Stomach smooth muscle (tissue), 2 donors: ENCODE results near the gene PLEKHF1.

Experiments used
- H3K27ac ChIP-seq: one replicate; pipeline ENCODE4 v1.7.0; 2013; ENCODE audit warnings: mild to moderate bottlenecking, low read length, inconsistent platforms
- H3K27me3 ChIP-seq, 2 donors: one replicate each; pipeline ENCODE4 v1.7.0; 2013; ENCODE audit warnings: low read length in 2 of 2; ENCODE audit not compliant: insufficient read depth in 2 of 2, control insufficient read depth in 1 of 2
- H3K36me3 ChIP-seq, 2 donors: one replicate each; pipeline ENCODE4 v1.7.0; 2013; ENCODE audit warnings: low read length in 2 of 2; ENCODE audit not compliant: control insufficient read depth in 2 of 2, insufficient read depth in 2 of 2
- H3K4me1 ChIP-seq: one replicate; pipeline ENCODE4 v1.7.0; 2013; ENCODE audit warnings: low read length; ENCODE audit not compliant: control insufficient read depth, insufficient read depth
- H3K4me3 ChIP-seq, 2 donors: one replicate each; pipeline ENCODE4 v1.7.0; 2013; ENCODE audit warnings: low read length in 2 of 2
- H3K9ac ChIP-seq, 2 donors: one replicate each; pipeline ENCODE4 v1.7.0; 2013; ENCODE audit warnings: low read length in 2 of 2, mild to moderate bottlenecking in 1 of 2
- H3K9me3 ChIP-seq, 2 donors: one replicate each; pipeline ENCODE4 v1.7.0; 2013; ENCODE audit warnings: low read length in 2 of 2; ENCODE audit not compliant: control insufficient read depth in 2 of 2
- donor health status: healthy.
- donor health status: Pancreatic carcinoma.

PLEKHF1 gene

GRCh38 chr19:29651622-29652394 lies 13.5 kb upstream of the PLEKHF1 start:
- H3K36me3 ChIP-seq = no peaks in the 10 kb centered on the region
- H3K27me3 ChIP-seq = peaks cover 0 to 2% of the 10 kb centered on the region in 2 donors
- H3K9ac ChIP-seq = no peak overlapping the region
- H3K9me3 ChIP-seq = no peaks in the 10 kb centered on the region
- H3K4me1 ChIP-seq = no peaks in the 10 kb centered on the region
- H3K27ac ChIP-seq = no peak overlapping the region
- H3K4me3 ChIP-seq = no peak overlapping the region

DNA sequence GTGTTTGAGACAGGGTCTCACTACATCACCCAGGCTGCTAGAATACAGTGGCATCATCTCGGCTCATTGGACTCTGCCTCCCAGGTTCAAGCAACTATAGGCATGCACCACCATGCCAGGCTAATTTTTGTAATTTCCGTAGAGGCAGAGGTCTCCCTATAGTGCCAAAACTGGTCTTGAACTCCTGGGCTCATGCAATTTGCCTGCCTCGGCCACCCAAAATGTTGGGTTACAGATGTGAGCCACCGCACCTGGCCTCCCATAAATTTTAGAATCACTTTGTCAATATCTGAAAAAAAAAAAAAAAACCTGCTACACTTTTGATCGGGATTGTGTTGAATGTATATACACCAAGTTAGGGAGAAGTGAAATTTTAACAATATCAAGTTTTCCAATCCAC lies 11.9 kb upstream of the PLEKHF1 start:
- H3K4me1 ChIP-seq = peaks cover under 1% of the 10 kb centered on the region
- H3K27me3 ChIP-seq = peaks cover 0 to 2% of the 10 kb centered on the region in 2 donors
- no peaks in the 10 kb centered on the region for H3K9me3 ChIP-seq
- H3K9ac ChIP-seq = no peak overlapping the region
- no peaks in the 10 kb centered on the region for H3K36me3 ChIP-seq
- H3K27ac ChIP-seq = no peak overlapping the region
- H3K4me3 ChIP-seq = no peak overlapping the region

- H3K4me3 ChIP-seq = no peak overlapping the region
- H3K9me3 ChIP-seq = no peaks in the 10 kb centered on the region
- no peak overlapping the region for H3K27ac ChIP-seq
- no peak overlapping the region for H3K9ac ChIP-seq
- H3K4me1 ChIP-seq = peaks cover 2% of the 10 kb centered on the region
- H3K27me3 ChIP-seq = peaks cover 0 to 2% of the 10 kb centered on the region in 2 donors
- H3K36me3 ChIP-seq = no peaks in the 10 kb centered on the region
Observed at GRCh38 chr19:29655648-29656335, 9.5 kb upstream of the PLEKHF1 start.

DNA sequence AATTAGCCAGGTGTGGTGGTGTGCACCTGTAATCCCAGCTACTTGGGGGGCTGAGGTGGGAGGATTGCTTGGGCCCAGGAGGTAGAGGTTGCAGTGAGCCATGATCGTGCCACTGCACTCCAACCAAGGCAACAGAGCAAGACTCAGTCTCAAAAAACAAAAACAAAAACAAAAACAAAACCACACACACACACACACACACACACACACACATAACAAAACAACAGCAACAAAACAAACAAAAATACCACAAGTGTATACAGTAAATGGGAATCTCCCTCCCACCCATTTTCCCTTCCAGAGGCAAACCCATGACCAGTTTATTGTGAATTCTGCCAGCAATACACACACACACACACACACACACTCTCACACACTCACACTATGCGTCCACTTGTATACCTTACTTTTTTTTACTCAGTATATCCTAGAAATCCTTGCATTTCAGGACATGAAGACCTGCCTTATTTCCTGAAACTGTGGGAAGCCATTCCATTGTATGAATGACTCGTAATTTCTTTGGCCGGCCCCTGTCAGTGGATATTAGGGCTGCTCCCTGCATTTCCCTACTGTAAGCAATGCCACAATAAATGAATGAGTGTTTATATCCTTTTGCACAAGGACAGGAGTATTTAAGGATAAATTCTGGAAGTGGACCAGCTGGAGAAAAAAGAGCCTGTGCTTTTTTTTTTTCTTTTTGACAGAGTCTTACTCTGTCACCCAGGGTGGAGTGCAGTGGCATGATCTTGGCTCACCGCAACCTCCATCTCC lies 6.9 kb upstream of the PLEKHF1 start:
- H3K9me3 ChIP-seq = no peaks in the 10 kb centered on the region
- H3K27ac ChIP-seq = no peak overlapping the region
- no peaks in the 10 kb centered on the region for H3K27me3 ChIP-seq
- no peak overlapping the region for H3K4me3 ChIP-seq
- no peak overlapping the region for H3K9ac ChIP-seq
- H3K4me1 ChIP-seq = peaks cover 23% of the 10 kb centered on the region
- no peaks in the 10 kb centered on the region for H3K36me3 ChIP-seq

- H3K27ac ChIP-seq = no peak overlapping the region
- H3K4me1 ChIP-seq = peaks cover 36% of the 10 kb centered on the region
- H3K27me3 ChIP-seq = no peaks in the 10 kb centered on the region
- no peak overlapping the region for H3K4me3 ChIP-seq
- no peaks in the 10 kb centered on the region for H3K9me3 ChIP-seq
- no peak overlapping the region for H3K9ac ChIP-seq
- no peaks in the 10 kb centered on the region for H3K36me3 ChIP-seq
Observed at GRCh38 chr19:29660835-29661234, 4.4 kb upstream of the PLEKHF1 start.

GRCh38 chr19:29662278-29662603 lies 3.0 kb upstream of the PLEKHF1 start:
- peak overlapping the region; percentile 81 for H3K27ac ChIP-seq
- H3K9ac ChIP-seq = peak overlapping the region; percentile 7 to 50
- H3K27me3 ChIP-seq = no peaks in the 10 kb centered on the region
- H3K4me3 ChIP-seq = peak overlapping the region in 1 of 2 donors; percentile 40
- no peaks in the 10 kb centered on the region for H3K36me3 ChIP-seq
- no peaks in the 10 kb centered on the region for H3K9me3 ChIP-seq
- H3K4me1 ChIP-seq = peaks cover 50% of the 10 kb centered on the region

DNA sequence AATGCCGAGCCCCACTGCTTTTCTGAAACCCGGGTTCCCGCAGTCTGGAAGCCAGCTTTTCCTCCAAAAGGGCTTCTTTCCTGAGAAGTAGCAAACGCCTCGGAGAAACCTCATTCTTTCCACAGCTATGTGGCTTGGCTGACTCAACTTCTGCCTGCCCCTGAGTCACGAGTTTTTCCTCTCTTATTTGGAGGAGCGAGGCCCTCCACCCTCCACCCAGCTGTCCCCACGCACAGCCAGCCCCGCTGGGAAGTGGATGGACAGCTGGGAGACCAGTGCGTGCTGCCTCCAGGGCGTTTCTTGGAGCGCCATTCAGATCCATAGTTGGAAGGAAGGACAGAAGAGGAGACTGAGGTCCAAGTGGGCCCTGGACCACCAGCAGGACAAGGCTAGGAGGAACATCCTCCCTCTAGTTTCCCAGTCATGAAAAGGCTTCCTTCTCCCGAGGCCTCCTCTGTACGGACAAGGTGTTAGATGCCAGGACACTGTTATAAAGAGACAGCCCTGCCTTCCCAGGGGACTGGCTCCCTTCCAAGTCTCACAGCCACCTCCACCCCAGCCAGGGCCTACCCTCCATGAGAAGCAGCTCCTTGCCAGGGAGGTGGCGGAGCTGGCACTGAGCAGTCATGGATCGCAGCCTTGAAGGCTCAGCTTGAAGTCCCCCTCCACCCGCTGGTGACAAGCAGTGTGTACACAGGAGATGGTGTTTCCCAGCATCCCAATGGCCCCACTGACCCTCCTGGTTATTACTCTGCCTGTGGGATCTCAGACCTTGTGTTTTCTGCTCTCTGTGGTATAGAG lies 2.5 kb upstream of the PLEKHF1 start:
- Histone ChIP-seq H3K27ac (peak overlapping the region; percentile 81), H3K27me3 (no peaks in the 10 kb centered on the region), H3K36me3 (no peaks in the 10 kb centered on the region), H3K9me3 (no peaks in the 10 kb centered on the region), H3K4me3 (peak overlapping the region in 1 of 2 donors; percentile 40), H3K4me1 (peaks cover 55% of the 10 kb centered on the region), H3K9ac (peak overlapping the region; percentile 7 to 50)

GRCh38 chr19:29663861-29664752 lies 1.2 kb upstream of the PLEKHF1 start:
- Histone ChIP-seq H3K36me3 (no peaks in the 10 kb centered on the region), H3K27me3 (no peaks in the 10 kb centered on the region), H3K4me3 (no peak overlapping the region), H3K27ac (peak overlapping the region; percentile 81), H3K4me1 (peaks cover 64% of the 10 kb centered on the region), H3K9me3 (no peaks in the 10 kb centered on the region), H3K9ac (no peak overlapping the region)

GRCh38 chr19:29664753-29665214 lies 477 bp upstream of the PLEKHF1 start:
- no peaks in the 10 kb centered on the region for H3K36me3 ChIP-seq
- H3K9me3 ChIP-seq = no peaks in the 10 kb centered on the region
- no peak overlapping the region for H3K27ac ChIP-seq
- H3K4me3 ChIP-seq = peak overlapping the region; percentile 29 to 83
- H3K27me3 ChIP-seq = no peaks in the 10 kb centered on the region
- peaks cover 66% of the 10 kb centered on the region for H3K4me1 ChIP-seq
- H3K9ac ChIP-seq = no peak overlapping the region
